ENCODE measurements around the gene EIF4G3.

Gene EIF4G3

GRCh38 chr1:21157868-21158267 is 18.8 kb downstream of the EIF4G3 start:
- H3K27ac ChIP-seq, result no peak overlapping the region
- TF ChIP-seq, protein P1, sequence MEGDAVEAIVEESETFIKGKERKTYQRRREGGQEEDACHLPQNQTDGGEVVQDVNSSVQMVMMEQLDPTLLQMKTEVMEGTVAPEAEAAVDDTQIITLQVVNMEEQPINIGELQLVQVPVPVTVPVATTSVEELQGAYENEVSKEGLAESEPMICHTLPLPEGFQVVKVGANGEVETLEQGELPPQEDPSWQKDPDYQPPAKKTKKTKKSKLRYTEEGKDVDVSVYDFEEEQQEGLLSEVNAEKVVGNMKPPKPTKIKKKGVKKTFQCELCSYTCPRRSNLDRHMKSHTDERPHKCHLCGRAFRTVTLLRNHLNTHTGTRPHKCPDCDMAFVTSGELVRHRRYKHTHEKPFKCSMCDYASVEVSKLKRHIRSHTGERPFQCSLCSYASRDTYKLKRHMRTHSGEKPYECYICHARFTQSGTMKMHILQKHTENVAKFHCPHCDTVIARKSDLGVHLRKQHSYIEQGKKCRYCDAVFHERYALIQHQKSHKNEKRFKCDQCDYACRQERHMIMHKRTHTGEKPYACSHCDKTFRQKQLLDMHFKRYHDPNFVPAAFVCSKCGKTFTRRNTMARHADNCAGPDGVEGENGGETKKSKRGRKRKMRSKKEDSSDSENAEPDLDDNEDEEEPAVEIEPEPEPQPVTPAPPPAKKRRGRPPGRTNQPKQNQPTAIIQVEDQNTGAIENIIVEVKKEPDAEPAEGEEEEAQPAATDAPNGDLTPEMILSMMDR (IDR thresholded peaks at IDR 0.05), result no peak
- H3K4me3 ChIP-seq, result no peak overlapping the region
- H3K36me3 ChIP-seq, result peaks cover 0 to 11% (median 7%) of the 10 kb centered on the region in 3 donors
- no peaks in the 10 kb centered on the region for H3K27me3 ChIP-seq
- intact Hi-C loops (cut with DNase I; ENCODE audit: low total_unique reads), result no loop called here
- peaks cover 0 to 3% (median 0%) of the 10 kb centered on the region in 4 donors for H3K4me1 ChIP-seq
- H3K9me3 ChIP-seq, result no peaks in the 10 kb centered on the region
- no peak for DNase-seq

GRCh38 chr1:21157054-21157453 is 19.6 kb downstream of the EIF4G3 start:
- Histone ChIP-seq H3K9me3 (no peaks in the 10 kb centered on the region), H3K27me3 (no peaks in the 10 kb centered on the region), H3K27ac (no peak overlapping the region), H3K36me3 (peaks cover 0 to 11% (median 7%) of the 10 kb centered on the region in 3 donors), H3K4me1 (no peaks in the 10 kb centered on the region), H3K4me3 (no peak overlapping the region)
- DNase-seq, result no peak
- intact Hi-C loops (cut with DNase I; ENCODE audit: low total_unique reads), result no loop called here
- TF ChIP-seq, protein P1 (IDR thresholded peaks at IDR 0.05), result no peak

DNA sequence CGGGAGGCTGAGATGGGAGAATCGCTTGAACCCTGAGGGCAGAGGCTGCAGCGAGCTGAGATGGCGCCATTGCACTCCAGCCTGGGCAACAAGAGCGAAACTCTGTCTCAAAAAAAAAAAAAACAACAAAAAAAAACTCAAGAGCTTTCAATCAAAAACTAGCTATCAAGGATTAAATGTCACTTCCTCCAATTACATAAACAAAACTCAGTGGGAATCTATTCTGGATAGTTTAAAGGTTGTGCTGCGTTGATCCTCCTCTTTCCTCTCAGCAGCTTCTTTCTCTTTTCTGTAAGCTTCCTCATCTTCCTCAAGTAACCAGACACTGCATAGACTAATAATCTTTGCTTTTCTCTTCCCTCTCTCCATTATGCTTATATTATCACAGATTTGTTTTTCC is 20.7 kb downstream of the EIF4G3 start:
- no peak for DNase-seq
- Histone ChIP-seq H3K4me1 (no peaks in the 10 kb centered on the region), H3K36me3 (peaks cover 0 to 7% (median 2%) of the 10 kb centered on the region in 3 donors), H3K9me3 (no peaks in the 10 kb centered on the region), H3K27me3 (no peaks in the 10 kb centered on the region), H3K27ac (no peak overlapping the region), H3K4me3 (no peak overlapping the region)
- TF ChIP-seq, protein P1 (IDR thresholded peaks at IDR 0.05), result no peak
- intact Hi-C loops (cut with DNase I; ENCODE audit: low total_unique reads), result no loop called here

DNA sequence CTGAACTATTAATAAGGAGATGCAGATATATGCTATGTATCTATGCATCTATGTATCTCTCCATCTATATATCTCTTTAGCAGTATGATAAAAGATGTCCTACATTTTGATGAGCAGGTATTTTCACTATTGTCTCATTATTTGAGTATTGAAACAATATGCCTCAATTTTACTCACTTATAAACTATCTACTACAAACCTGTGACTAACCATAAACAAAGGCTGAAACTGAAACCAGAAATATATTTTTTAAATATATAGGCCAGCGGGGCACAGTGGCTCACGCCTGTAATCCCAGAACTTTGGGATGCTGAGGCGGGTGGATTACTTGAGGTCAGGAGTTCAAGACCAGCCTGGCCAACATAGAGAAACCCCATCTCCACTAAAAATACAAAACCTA is 22.0 kb downstream of the EIF4G3 start:
- peaks cover 0 to 9% (median 6%) of the 10 kb centered on the region in 4 donors for H3K4me1 ChIP-seq
- no peak for DNase-seq
- no peak overlapping the region for H3K27ac ChIP-seq
- no peak overlapping the region for H3K4me3 ChIP-seq
- TF ChIP-seq, protein P1 (IDR thresholded peaks at IDR 0.05), result no peak
- H3K36me3 ChIP-seq, result peaks cover 0 to 7% (median 0%) of the 10 kb centered on the region in 3 donors
- H3K27me3 ChIP-seq, result no peaks in the 10 kb centered on the region
- intact Hi-C loops (cut with DNase I; ENCODE audit: low total_unique reads), result no loop called here
- H3K9me3 ChIP-seq, result no peaks in the 10 kb centered on the region

DNA sequence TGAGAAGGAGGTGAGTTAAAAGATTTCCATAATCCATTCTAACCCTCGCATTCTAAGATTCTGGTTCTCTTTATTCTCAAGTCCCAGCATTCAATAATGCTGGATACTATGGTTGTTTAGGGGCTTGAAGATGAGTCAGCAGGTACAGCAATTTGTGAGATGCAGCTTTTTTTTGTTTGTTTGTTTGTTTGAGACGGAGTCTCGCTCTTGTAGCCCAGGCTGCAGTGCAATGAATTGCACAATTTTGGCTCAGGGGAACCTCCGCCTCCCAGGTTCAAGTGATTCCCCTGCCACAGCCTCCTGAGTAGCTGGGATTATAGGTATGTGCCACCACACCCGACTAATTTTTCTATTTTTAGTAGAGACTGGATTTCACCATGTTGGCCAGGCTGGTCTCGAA is 23.3 kb downstream of the EIF4G3 start:
- DNase-seq, result no peak
- no peak overlapping the region for H3K27ac ChIP-seq

More for the DNA sequence above, 23.3 kb downstream of the EIF4G3 start:
- Histone ChIP-seq H3K4me3 (no peak overlapping the region), H3K4me1 (peaks cover 0 to 18% (median 12%) of the 10 kb centered on the region in 4 donors), H3K9me3 (no peaks in the 10 kb centered on the region), H3K36me3 (peaks cover 0 to 7% (median 2%) of the 10 kb centered on the region in 3 donors), H3K27me3 (no peaks in the 10 kb centered on the region)
- TF ChIP-seq, protein P1 (IDR thresholded peaks at IDR 0.05), result no peak
- intact Hi-C loops (cut with DNase I; ENCODE audit: low total_unique reads), result no loop called here

Data from tibial artery (tissue), 4 donors.